Lower leg skin (tissue), 4 donors: ENCODE data around the gene C19orf33. TPM values are rescaled to one million over a fixed set of nuclear protein-coding genes. Genes with fewer than 3 reads are reported as not detected.

ENCODE experiments used
- DNase-seq, 2 donors: peaks; one replicate each; pipeline ENCODE4 v3.0.0-alpha.2; 2019; ENCODE audit warnings: low spot score in 2 of 2
- H3K4me3 ChIP-seq: fragments of 200-600 bp; sonication (generic); 2 replicates; pipeline ENCODE4 v1.5.1; 2017; ENCODE audit warnings: mild to moderate bottlenecking, low read depth; ENCODE audit not compliant: poor library complexity, severe bottlenecking
- CTCF ChIP-seq, 3 donors: fragments of 450-650 bp; IDR thresholded peaks; one replicate each; pipeline ENCODE4 v1.5.1; 2016; ENCODE audit warnings: antibody characterized with exemption in 3 of 3, mild to moderate bottlenecking in 3 of 3, moderate library complexity in 2 of 3
- POLR2A ChIP-seq, 2 donors: fragments of 450-650 bp; IDR thresholded peaks; one replicate each; pipeline ENCODE4 v1.6.1; 2016 to 2017; ENCODE audit warnings: antibody characterized with exemption in 2 of 2, mild to moderate bottlenecking in 1 of 2, moderate library complexity in 1 of 2
- WGBS, 2 donors: methylation state at CpG; one replicate each; pipeline ENCODE4 v1.1.5; 2018; 5-methylcytosine and 5-hydroxymethylcytosine counted together
- intact Hi-C: fragments of 100-400 bp; cut with DNase I; formaldehyde crosslinking; loops from one replicate; pipeline ENCODE4 v1.15.0; 2023; ENCODE audit warnings: low total_unique reads
- total RNA-seq, 4 donors: library from RNA; depleted of rRNA; stranded (reverse); fragments of >200 nt; gene quantifications; one replicate each; pipeline ENCODE4 v1.1.0, GENCODE V29; 2016

C19orf33 gene
- total RNA-seq, 4 donors from 2014 or later, result 373 to 601 (median 426) TPM

GRCh38 chr19:38340927-38341326 lies 36.9 kb downstream of the C19orf33 start:
- 90 to 91% methylated on average over 2 of the region's 2 CpGs for WGBS, 2 donors
- intact Hi-C loops, result no loop called here

DNA sequence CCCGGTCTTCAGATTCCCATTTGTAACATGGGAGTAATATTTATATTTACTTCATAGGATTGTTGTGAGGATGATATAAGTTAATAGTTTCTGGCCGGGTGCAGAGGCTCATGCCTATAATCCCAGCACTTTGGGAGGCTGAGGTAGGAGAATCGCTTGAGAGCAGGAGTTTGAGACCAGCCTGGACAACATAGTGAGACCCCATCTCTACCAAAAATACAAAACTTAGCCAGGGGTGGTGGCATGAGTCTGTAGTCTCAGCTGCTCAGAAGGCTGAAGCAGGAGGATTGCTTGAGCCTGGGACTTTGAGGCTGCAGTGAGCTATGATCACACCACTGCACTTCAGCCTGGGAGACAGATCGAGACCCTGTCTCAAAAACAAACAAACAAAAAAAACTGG lies 42.8 kb downstream of the C19orf33 start:
- intact Hi-C loops, result no loop called here
- WGBS, 2 donors, result 77 to 78% methylated on average over 4 of the region's 4 CpGs

More at GRCh38 chr19:38340927-38341326, 36.9 kb downstream of the C19orf33 start:
- no peak for TF ChIP-seq POLR2A (IDR thresholded peaks at IDR 0.05)
- no peak overlapping the region for H3K4me3 ChIP-seq
- DNase-seq, result no peak

DNA sequence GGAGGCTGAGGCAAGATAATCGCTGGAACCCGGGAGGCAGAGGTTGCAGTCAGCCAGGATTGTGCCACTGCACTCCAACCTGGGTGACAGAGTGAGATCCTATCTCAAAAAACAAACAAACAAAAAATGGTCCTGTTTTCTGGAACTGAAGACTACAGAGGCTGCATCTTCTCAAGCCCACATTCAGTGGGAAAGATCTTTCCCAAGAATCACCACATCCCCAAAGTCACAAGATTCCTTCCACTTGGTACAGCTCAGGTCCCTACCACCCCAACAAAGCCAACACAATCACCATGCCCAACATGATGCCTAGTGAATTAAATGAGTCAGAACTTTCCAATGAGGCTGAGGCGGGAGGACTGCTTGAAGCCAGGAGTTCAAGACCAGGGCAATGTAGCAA lies 46.8 kb downstream of the C19orf33 start:
- WGBS, 2 donors, result 86 to 91% methylated on average over 3 of the region's 3 CpGs
- intact Hi-C loops, result no loop called here
- TF ChIP-seq POLR2A (IDR thresholded peaks at IDR 0.05) (no peak), CTCF (IDR thresholded peaks at IDR 0.05) (no peak)
- H3K4me3 ChIP-seq, result no peak overlapping the region
- no peak for DNase-seq

More for the DNA sequence above, 42.8 kb downstream of the C19orf33 start:
- no peak for DNase-seq
- no peak for TF ChIP-seq CTCF (IDR thresholded peaks at IDR 0.05)
- no peak for TF ChIP-seq POLR2A (IDR thresholded peaks at IDR 0.05)
- H3K4me3 ChIP-seq, result no peak overlapping the region

- intact Hi-C loops, result no loop called here
- 72 to 75% methylated on average over 9 of the region's 9 CpGs for WGBS, 2 donors
- no peak overlapping the region for H3K4me3 ChIP-seq
- TF ChIP-seq POLR2A (IDR thresholded peaks at IDR 0.05) (no peak), CTCF (IDR thresholded peaks at IDR 0.05) (no peak)
- DNase-seq, result no peak
Observed at GRCh38 chr19:38351865-38352395, 47.9 kb downstream of the C19orf33 start.

DNA sequence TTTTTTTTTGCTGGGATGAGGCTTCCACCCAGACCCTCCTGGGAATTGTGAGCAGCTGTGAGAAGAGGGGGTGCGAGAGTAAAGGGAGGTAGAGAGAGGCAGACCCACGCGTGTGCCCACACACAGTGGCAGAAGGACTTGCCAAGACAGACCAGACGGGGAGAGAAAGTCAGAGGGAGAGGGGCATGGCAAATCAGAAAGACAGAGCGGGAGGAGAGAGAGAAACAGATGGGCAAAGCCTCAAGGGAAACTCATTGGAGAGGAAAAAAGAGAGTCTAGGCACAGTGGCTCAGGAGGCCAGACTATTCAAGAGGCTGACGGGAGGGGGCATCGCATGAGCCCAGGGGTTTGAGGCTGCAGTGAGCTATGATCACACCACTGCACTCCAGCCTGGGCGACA lies 48.6 kb downstream of the C19orf33 start:
- intact Hi-C loops, result no loop called here
- no peak overlapping the region for H3K4me3 ChIP-seq
- DNase-seq, result no peak
- TF ChIP-seq CTCF (IDR thresholded peaks at IDR 0.05), result no peak
- TF ChIP-seq POLR2A (IDR thresholded peaks at IDR 0.05), result no peak
- 58 to 68% methylated on average over 8 of the region's 8 CpGs for WGBS, 2 donors

Other genes with a start within 250 kb of the C19orf33 start
- gene DPF1, start 80.0 kb upstream of the C19orf33 start, total RNA-seq, result not detected
- gene PPP1R14A, start 47.9 kb upstream of the C19orf33 start, total RNA-seq, result 10 to 100 TPM in 1 of 4 donors, 1 to 10 TPM in 3; 3.8 to 19.6 (median 7.1) TPM
- 100 to 1,000 TPM; 401 to 505 (median 497) TPM for gene SPINT2, start 39.7 kb upstream of the C19orf33 start, total RNA-seq
- 10 to 100 TPM; 14.1 to 38.5 (median 25.5) TPM for gene YIF1B, start 11.7 kb downstream of the C19orf33 start, total RNA-seq
- 10 to 100 TPM; 20.7 to 29.6 (median 25.5) TPM for gene KCNK6, start 15.6 kb downstream of the C19orf33 start, total RNA-seq
- gene CATSPERG, start 31.6 kb downstream of the C19orf33 start, total RNA-seq, result 1 to 10 TPM; 2.9 to 8.7 (median 5.1) TPM
- gene PSMD8, start 70.3 kb downstream of the C19orf33 start, total RNA-seq, result 100 to 1,000 TPM; 222 to 319 (median 311) TPM
- 1 to 10 TPM in 3 of 4 donors, under 1 TPM in 1; 0.36 to 1.9 (median 1.5) TPM for gene GGN, start 83.8 kb downstream of the C19orf33 start, total RNA-seq
- gene SPRED3, start 84.4 kb downstream of the C19orf33 start, total RNA-seq, result 1 to 10 TPM in 2 of 4 donors, under 1 TPM in 2; 0.34 to 1.9 (median 1.1) TPM
- 10 to 100 TPM; 53.6 to 68.5 (median 60.7) TPM for gene FAM98C, start 98.8 kb downstream of the C19orf33 start, total RNA-seq
- 1 to 10 TPM; 1.3 to 2.3 (median 1.7) TPM for gene RASGRP4, start 122.0 kb downstream of the C19orf33 start, total RNA-seq
- gene RYR1, start 129.4 kb downstream of the C19orf33 start, total RNA-seq, result 10 to 100 TPM in 3 of 4 donors, 1 to 10 TPM in 1; 8.4 to 35.1 (median 16.6) TPM